Measurements from ENCODE around the gene JMJD1C. TPM values are rescaled to one million over a fixed set of nuclear protein-coding genes. Genes with fewer than 3 reads are reported as not detected.

JMJD1C gene
- total RNA-seq, 1 experiment from 2014 or later: 91.9 TPM

DNA sequence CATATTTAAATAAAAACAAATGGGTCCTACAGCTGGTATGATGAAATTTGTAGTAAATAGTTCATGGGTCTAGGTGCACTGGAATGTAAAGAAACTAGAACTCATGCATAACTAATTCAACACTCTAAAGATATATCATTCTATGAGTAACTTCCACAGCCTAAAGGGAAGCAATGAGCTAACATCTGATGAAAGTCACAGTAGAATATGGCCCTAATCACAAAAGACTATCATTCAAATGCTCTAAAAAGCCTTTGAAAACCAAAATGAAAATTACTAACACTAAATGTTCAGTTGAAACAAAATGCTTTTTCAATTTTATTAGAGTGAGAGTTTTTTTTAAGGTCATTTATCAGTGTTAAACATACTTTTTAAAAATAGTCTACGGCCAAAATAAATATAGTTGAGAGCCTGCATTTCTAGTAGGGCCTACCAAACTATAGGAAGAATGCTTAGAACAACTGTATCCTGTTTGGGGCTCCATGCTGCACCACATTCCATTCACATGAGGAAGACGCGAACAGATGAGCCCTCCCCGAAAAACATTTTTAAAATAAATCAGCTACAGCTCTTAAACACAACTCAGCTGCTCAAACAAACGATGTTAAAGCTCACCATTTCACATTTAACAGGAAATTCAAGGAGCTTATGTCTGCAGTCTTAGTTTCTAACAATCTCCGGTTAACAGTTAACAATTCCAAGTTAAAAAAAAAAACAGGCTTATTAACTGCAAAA lies 198.2 kb downstream of the JMJD1C start:
- BruUV-seq (replicated peaks): TSS peak; percentile 32
- peak overlapping the region; percentile 86 for H3K4me3 Mint-ChIP-seq (ENCODE audit: unreplicated experiment)
- peaks cover 9% of the 10 kb centered on the region for H3K36me3 Mint-ChIP-seq (ENCODE audit: insufficient read depth, unreplicated experiment)
- ChIA-PET CTCF (interaction anchor here (0.7 to 2.1 kb wide), 11 partner anchors 11 to 458 kb away, joined by 3 to 14 read pairs (median 3); partner anchors contain the start of genes JMJD1C and REEP3), POLR2A (interaction anchor here (0.6 to 10.3 kb wide), 33 partner anchors 10 to 1333 kb away, joined by 3 to 202 read pairs (median 5); partner anchors contain the start of genes JMJD1C and REEP3)
- peak overlapping the region; percentile 96 for H3K27ac Mint-ChIP-seq (ENCODE audit: low read depth, unreplicated experiment)
- intact Hi-C loops (cut with micrococcal nuclease): loop anchor here (1.0 to 5.0 kb wide), 5 partner anchors 31 to 445 kb away; no protein-coding TSS in a partner anchor
- H3K27me3 Mint-ChIP-seq (ENCODE audit: insufficient read depth, unreplicated experiment): no peaks in the 10 kb centered on the region
- H3K9me3 Mint-ChIP-seq (ENCODE audit: unreplicated experiment): no peaks in the 10 kb centered on the region
- H3K4me1 Mint-ChIP-seq (ENCODE audit: insufficient read depth, unreplicated experiment): peaks cover 10% of the 10 kb centered on the region
- TF ChIP-seq, protein P1, sequence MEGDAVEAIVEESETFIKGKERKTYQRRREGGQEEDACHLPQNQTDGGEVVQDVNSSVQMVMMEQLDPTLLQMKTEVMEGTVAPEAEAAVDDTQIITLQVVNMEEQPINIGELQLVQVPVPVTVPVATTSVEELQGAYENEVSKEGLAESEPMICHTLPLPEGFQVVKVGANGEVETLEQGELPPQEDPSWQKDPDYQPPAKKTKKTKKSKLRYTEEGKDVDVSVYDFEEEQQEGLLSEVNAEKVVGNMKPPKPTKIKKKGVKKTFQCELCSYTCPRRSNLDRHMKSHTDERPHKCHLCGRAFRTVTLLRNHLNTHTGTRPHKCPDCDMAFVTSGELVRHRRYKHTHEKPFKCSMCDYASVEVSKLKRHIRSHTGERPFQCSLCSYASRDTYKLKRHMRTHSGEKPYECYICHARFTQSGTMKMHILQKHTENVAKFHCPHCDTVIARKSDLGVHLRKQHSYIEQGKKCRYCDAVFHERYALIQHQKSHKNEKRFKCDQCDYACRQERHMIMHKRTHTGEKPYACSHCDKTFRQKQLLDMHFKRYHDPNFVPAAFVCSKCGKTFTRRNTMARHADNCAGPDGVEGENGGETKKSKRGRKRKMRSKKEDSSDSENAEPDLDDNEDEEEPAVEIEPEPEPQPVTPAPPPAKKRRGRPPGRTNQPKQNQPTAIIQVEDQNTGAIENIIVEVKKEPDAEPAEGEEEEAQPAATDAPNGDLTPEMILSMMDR (IDR thresholded peaks at IDR 0.05; ENCODE audit: unreplicated experiment): no peak
- peak; percentile 69 for DNase-seq (ENCODE audit: unreplicated experiment)

DNA sequence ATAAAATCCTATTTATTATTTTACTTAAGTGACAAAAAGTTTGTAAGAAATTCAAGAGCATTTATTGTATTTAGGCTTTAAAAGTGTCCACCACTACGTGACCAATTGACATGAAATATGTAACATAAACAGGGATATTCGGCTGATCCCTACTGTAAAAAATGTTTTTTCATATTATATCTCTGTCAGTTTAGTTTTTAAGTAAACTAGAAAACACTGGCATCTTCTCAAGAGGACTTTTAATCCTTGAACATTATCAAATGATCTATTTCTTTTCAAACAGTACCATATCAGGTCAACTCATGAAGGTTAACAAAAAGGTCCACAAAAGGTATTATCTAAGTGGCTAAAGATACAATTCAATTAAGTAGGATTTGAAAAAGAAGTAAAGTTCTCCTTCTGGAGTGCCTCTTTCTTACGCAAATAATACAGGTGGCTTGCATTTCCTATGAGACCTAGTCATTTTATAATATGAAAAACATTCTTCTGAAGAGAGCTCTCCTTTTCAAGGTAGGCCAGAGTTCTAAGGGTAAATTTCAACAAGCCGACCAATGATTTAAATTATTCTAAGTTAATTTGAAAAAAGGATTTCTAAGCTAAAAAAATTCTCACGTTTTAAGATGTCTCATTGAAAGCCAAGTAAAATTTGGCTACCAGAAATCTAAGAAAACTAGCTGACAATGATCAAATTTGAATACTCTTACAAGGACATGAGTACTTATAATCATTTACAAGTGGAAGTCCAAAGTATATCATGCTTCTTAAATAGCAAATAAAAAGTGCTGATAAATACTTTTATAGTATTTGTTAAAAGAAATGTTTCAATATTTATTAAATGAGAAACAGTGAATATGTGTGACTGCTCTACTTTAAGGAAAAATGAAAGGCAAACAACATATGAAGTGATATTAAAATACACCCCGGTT lies 199.1 kb downstream of the JMJD1C start:
- Mint-ChIP-seq H3K27ac (ENCODE audit: low read depth, unreplicated experiment) (peak overlapping the region; percentile 96), H3K4me1 (ENCODE audit: insufficient read depth, unreplicated experiment) (peaks cover 13% of the 10 kb centered on the region), H3K9me3 (ENCODE audit: unreplicated experiment) (no peaks in the 10 kb centered on the region), H3K27me3 (ENCODE audit: insufficient read depth, unreplicated experiment) (no peaks in the 10 kb centered on the region), H3K4me3 (ENCODE audit: unreplicated experiment) (peak overlapping the region; percentile 86), H3K36me3 (ENCODE audit: insufficient read depth, unreplicated experiment) (peaks cover 17% of the 10 kb centered on the region)
- POLR2A ChIA-PET: interaction anchor here (0.6 to 10.3 kb wide), 24 partner anchors 10 to 1332 kb away, joined by 3 to 202 read pairs (median 6); partner anchors contain the start of genes JMJD1C and REEP3
- intact Hi-C loops (cut with micrococcal nuclease): loop anchor here (1.0 to 5.0 kb wide), 3 partner anchors 30 to 446 kb away; no protein-coding TSS in a partner anchor
- TF ChIP-seq, protein P1 (IDR thresholded peaks at IDR 0.05; ENCODE audit: unreplicated experiment): no peak
- no TSS peak for BruUV-seq (replicated peaks)
- DNase-seq (ENCODE audit: unreplicated experiment): peak; percentile 32
- CTCF ChIA-PET: interaction anchor here (0.5 to 2.1 kb wide), 7 partner anchors 51 to 459 kb away, joined by 3 to 6 read pairs (median 3); partner anchors contain the start of genes JMJD1C and REEP3

DNA sequence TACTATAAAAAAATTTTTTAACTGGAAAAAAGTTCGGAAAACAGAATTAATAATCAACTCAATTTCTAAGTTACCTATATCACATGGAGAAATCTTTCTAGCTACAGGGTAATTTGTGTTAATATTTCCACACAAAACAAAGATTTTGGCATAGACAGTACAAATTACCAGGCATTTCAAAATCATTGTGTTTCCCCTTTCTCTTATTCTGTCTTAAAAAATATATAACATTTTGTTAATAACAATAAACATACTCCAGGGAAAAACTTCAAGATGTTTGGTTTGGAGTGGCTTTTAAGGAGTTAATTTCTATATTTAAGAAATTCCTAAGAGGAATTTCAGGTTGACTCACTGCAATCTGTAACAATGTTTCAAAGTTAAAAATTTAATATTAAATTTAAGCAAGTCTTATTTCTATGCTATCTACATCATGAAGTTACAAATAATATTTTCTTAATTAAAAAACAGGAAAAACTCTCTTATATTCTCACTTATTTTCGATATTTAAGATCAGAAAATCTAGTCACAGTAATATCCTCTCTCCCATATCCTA lies 200.0 kb downstream of the JMJD1C start:
- DNase-seq (ENCODE audit: unreplicated experiment): no peak
- H3K27me3 Mint-ChIP-seq (ENCODE audit: insufficient read depth, unreplicated experiment): no peaks in the 10 kb centered on the region
- intact Hi-C loops (cut with micrococcal nuclease): loop anchor here (2.0 to 5.0 kb wide), 2 partner anchors 29 to 447 kb away; no protein-coding TSS in a partner anchor
- TSS peak; percentile 72 for BruUV-seq (replicated peaks)
- CTCF ChIA-PET: interaction anchor here (0.6 to 1.3 kb wide), 3 partner anchors 99 to 1015 kb away, joined by 3 to 4 read pairs (median 4); no protein-coding TSS in a partner anchor
- H3K36me3 Mint-ChIP-seq (ENCODE audit: insufficient read depth, unreplicated experiment): peaks cover 26% of the 10 kb centered on the region
- H3K4me3 Mint-ChIP-seq (ENCODE audit: unreplicated experiment): peak overlapping the region; percentile 86
- H3K27ac Mint-ChIP-seq (ENCODE audit: low read depth, unreplicated experiment): peak overlapping the region; percentile 96
- no peaks in the 10 kb centered on the region for H3K9me3 Mint-ChIP-seq (ENCODE audit: unreplicated experiment)
- POLR2A ChIA-PET: interaction anchor here (0.7 to 10.3 kb wide), 14 partner anchors 9 to 456 kb away, joined by 3 to 202 read pairs (median 24); partner anchors contain the start of genes JMJD1C and REEP3
- peaks cover 22% of the 10 kb centered on the region for H3K4me1 Mint-ChIP-seq (ENCODE audit: insufficient read depth, unreplicated experiment)
- TF ChIP-seq, protein P1 (IDR thresholded peaks at IDR 0.05; ENCODE audit: unreplicated experiment): no peak

Measured in MCF 10A (cell line).